Neural progenitor cell (in vitro differentiated cells): ENCODE results near the gene UFSP1. TPM values are rescaled to one million over a fixed set of nuclear protein-coding genes. Genes with fewer than 3 reads are reported as not detected.

Experiments
- DNase-seq: peaks from one replicate; pipeline ENCODE4 v3.0.0-alpha.2; 2016; ENCODE audit warnings: low spot score
- H2AFZ ChIP-seq: fragments of 200-600 bp; sonication (generic); replicated peaks from 2 replicates; pipeline ENCODE4 v1.6.1; 2016; ENCODE audit warnings: antibody characterized with exemption
- H3F3A ChIP-seq: fragments of 200-600 bp; sonication (generic); 2 replicates; pipeline ENCODE4 v1.6.1; 2016; ENCODE audit warnings: antibody characterized with exemption, low read depth
- H3K27ac ChIP-seq: fragments of 200-600 bp; sonication (generic); 2 replicates; pipeline ENCODE4 v1.5.1; 2016; ENCODE audit warnings: mild to moderate bottlenecking
- H3K27me3 ChIP-seq: fragments of 200-600 bp; sonication (generic); 2 replicates; pipeline ENCODE4 v1.6.1; 2016; ENCODE audit warnings: mild to moderate bottlenecking, moderate library complexity
- H3K36me3 ChIP-seq: fragments of 200-600 bp; sonication (generic); 2 replicates; pipeline ENCODE4 v1.5.1; 2016
- H3K4me1 ChIP-seq: fragments of 200-600 bp; sonication (generic); 2 replicates; pipeline ENCODE4 v1.6.1; 2016; ENCODE audit warnings: mixed run types
- H3K4me2 ChIP-seq: fragments of 200-600 bp; sonication (generic); 2 replicates; pipeline ENCODE4 v1.6.1; 2016
- H3K4me3 ChIP-seq: fragments of 200-600 bp; sonication (generic); 2 replicates; pipeline ENCODE4 v1.5.1; 2016
- H3K79me2 ChIP-seq: fragments of 200-600 bp; sonication (generic); 2 replicates; pipeline ENCODE4 v1.6.1; 2016; ENCODE audit warnings: low read depth
- H3K9ac ChIP-seq: fragments of 200-600 bp; sonication (generic); 2 replicates; pipeline ENCODE4 v1.6.1; 2016
- H3K9me3 ChIP-seq: fragments of 200-600 bp; sonication (generic); 2 replicates; pipeline ENCODE4 v1.5.1; 2016; ENCODE audit warnings: low read depth
- H4K20me1 ChIP-seq: fragments of 200-600 bp; sonication (generic); 2 replicates; pipeline ENCODE4 v1.6.1; 2016; ENCODE audit warnings: low read depth
- H3K27ac Mint-ChIP-seq: 3 replicates; pipeline ENCODE4 v1.8.0; 2021; ENCODE audit warnings: mixed read lengths
- H3K27me3 Mint-ChIP-seq: 2 replicates; pipeline ENCODE4 v1.8.0; 2022; ENCODE audit warnings: low read depth, mild to moderate bottlenecking, inconsistent platforms, moderate library complexity, mixed read lengths; ENCODE audit not compliant: insufficient read depth
- H3K36me3 Mint-ChIP-seq: 3 replicates; pipeline ENCODE4 v1.8.0; 2021; ENCODE audit warnings: mixed read lengths
- H3K4me1 Mint-ChIP-seq: 3 replicates; pipeline ENCODE4 v1.8.0; 2021; ENCODE audit warnings: mixed read lengths
- H3K4me3 Mint-ChIP-seq: 3 replicates; pipeline ENCODE4 v1.8.0; 2021; ENCODE audit warnings: mild to moderate bottlenecking, moderate library complexity, mixed read lengths
- H3K9me3 Mint-ChIP-seq: 3 replicates; pipeline ENCODE4 v1.8.0; 2020; ENCODE audit warnings: mixed read lengths
- CTCF ChIP-seq: fragments of 200-600 bp; sonication (generic); IDR thresholded peaks from 2 replicates; pipeline ENCODE4 v1.5.1; 2017; ENCODE audit warnings: antibody characterized with exemption, mild to moderate bottlenecking
- EZH2 ChIP-seq: fragments of 200-600 bp; sonication (generic); IDR thresholded peaks from 2 replicates; pipeline ENCODE4 v1.6.1; 2017; ENCODE audit warnings: antibody characterized with exemption, mild to moderate bottlenecking, moderate library complexity
- EZH2phosphoT487 ChIP-seq: fragments of 200-600 bp; sonication (generic); IDR thresholded peaks from 2 replicates; pipeline ENCODE4 v1.6.1; 2017; ENCODE audit warnings: antibody characterized with exemption
- total RNA-seq: library from RNA; depleted of rRNA; stranded (reverse); fragments of >200 nt; gene quantifications from 2 replicates; pipeline ENCODE4 v1.2.3, GENCODE V29; 2015; ENCODE audit warnings: low replicate concordance

UFSP1 gene
- total RNA-seq, 1 donor from 2014 or later = not detected

GRCh38 chr7:100894860-100895700 lies 5.6 kb upstream of the UFSP1 start:
- H3K9me3 Mint-ChIP-seq = no peaks in the 10 kb centered on the region
- H3K4me1 Mint-ChIP-seq = peaks cover 27% of the 10 kb centered on the region
- H3K27me3 Mint-ChIP-seq = peaks cover 28% of the 10 kb centered on the region
- Histone ChIP-seq H3K4me1 (peaks cover 8% of the 10 kb centered on the region), H3K27me3 (peaks cover 34% of the 10 kb centered on the region), H3K4me3 (peak overlapping the region; percentile 51), H3K36me3 (no peaks in the 10 kb centered on the region), H4K20me1 (peaks cover 5% of the 10 kb centered on the region), H3K4me2 (peak overlapping the region; percentile 86), H3K79me2 (no peaks in the 10 kb centered on the region), H3K9ac (no peak overlapping the region), H2AFZ (no peak overlapping the region), H3F3A (peaks cover 20% of the 10 kb centered on the region), H3K9me3 (no peaks in the 10 kb centered on the region), H3K27ac (no peak overlapping the region)
- TF ChIP-seq CTCF = peak; percentile 93
- peak; percentile 95 for TF ChIP-seq EZH2
- TF ChIP-seq EZH2phosphoT487 = peak; percentile 89
- no peak overlapping the region for H3K27ac Mint-ChIP-seq
- peak; percentile 93 for DNase-seq
- no peaks in the 10 kb centered on the region for H3K36me3 Mint-ChIP-seq
- no peak overlapping the region for H3K4me3 Mint-ChIP-seq

- peaks cover under 1% of the 10 kb centered on the region for H3K79me2 ChIP-seq
- H4K20me1 ChIP-seq = peaks cover 5% of the 10 kb centered on the region
- H3K27ac ChIP-seq = no peak overlapping the region
- peaks cover 10% of the 10 kb centered on the region for H3K4me1 ChIP-seq
- peaks cover 27% of the 10 kb centered on the region for H3F3A ChIP-seq
- Mint-ChIP-seq H3K4me3 (peak overlapping the region; percentile 69), H3K27ac (peak overlapping the region; percentile 90), H3K9me3 (no peaks in the 10 kb centered on the region), H3K4me1 (peaks cover 27% of the 10 kb centered on the region), H3K36me3 (no peaks in the 10 kb centered on the region), H3K27me3 (peaks cover 29% of the 10 kb centered on the region)
- no peak overlapping the region for H2AFZ ChIP-seq
- TF ChIP-seq EZH2 (no peak), EZH2phosphoT487 (no peak), CTCF (no peak)
- no peaks in the 10 kb centered on the region for H3K9me3 ChIP-seq
- no peaks in the 10 kb centered on the region for H3K36me3 ChIP-seq
- peaks cover 34% of the 10 kb centered on the region for H3K27me3 ChIP-seq
- H3K9ac ChIP-seq = no peak overlapping the region
- H3K4me2 ChIP-seq = peak overlapping the region; percentile 86
- peak overlapping the region; percentile 51 for H3K4me3 ChIP-seq
- peak; percentile 51 for DNase-seq
Observed at GRCh38 chr7:100893910-100894721, 4.6 kb upstream of the UFSP1 start.

DNA sequence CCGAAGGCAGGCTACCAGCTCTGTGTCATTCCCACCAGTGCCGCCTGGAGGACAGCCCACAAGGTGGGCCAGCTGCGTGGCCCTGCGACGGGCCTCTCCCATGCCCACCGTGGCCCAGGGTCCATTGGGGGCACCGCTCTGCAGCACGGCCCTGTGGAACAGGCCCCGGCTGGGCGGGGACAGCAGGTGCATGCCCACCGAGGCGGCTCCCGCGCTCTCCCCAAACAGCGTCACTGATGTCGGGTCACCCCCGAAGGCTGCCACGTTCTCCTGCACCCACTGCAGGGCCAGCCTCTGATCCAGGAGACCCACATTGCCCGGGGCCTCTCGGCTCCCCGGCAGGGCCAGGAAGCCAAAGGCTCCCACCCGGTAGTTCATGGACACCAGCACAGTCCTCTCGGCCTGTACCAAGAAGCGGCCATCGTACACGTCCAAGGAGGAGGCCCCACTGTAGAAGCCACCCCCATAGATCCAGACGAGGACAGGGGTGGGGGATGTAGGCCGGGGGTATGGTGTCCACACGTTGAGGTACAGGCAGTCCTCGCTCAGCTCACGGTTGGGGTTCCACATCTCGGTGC lies 3.9 kb upstream of the UFSP1 start:
- peaks cover 12% of the 10 kb centered on the region for H4K20me1 ChIP-seq
- peaks cover 8% of the 10 kb centered on the region for H3K79me2 ChIP-seq
- no peak overlapping the region for H3K4me2 ChIP-seq
- H3F3A ChIP-seq = peaks cover 34% of the 10 kb centered on the region
- H3K9ac ChIP-seq = no peak overlapping the region
- DNase-seq = no peak
- no peak overlapping the region for H3K27ac ChIP-seq
- H2AFZ ChIP-seq = no peak overlapping the region
- H3K36me3 ChIP-seq = no peaks in the 10 kb centered on the region
- H3K4me1 Mint-ChIP-seq = peaks cover 31% of the 10 kb centered on the region
- no peak for TF ChIP-seq EZH2phosphoT487
- TF ChIP-seq EZH2 = no peak
- no peak for TF ChIP-seq CTCF
- peaks cover 34% of the 10 kb centered on the region for H3K27me3 ChIP-seq
- no peak overlapping the region for H3K4me3 ChIP-seq
- H3K27me3 Mint-ChIP-seq = peaks cover 26% of the 10 kb centered on the region
- H3K4me1 ChIP-seq = peaks cover 17% of the 10 kb centered on the region
- H3K9me3 Mint-ChIP-seq = no peaks in the 10 kb centered on the region
- H3K9me3 ChIP-seq = no peaks in the 10 kb centered on the region
- peaks cover 2% of the 10 kb centered on the region for H3K36me3 Mint-ChIP-seq
- H3K4me3 Mint-ChIP-seq = peak overlapping the region; percentile 1
- no peak overlapping the region for H3K27ac Mint-ChIP-seq
